Fibroblast of the aortic adventitia (primary cell): ENCODE results near the gene DCC. TPM values are rescaled to one million over a fixed set of nuclear protein-coding genes. Genes with fewer than 3 reads are reported as not detected.

Experiments
- DNase-seq: peaks from one replicate; pipeline ENCODE4 v3.0.0-alpha.2; 2010; ENCODE audit warnings: low read depth
- H3K4me3 ChIP-seq: 2 replicates; pipeline ENCODE4 v1.5.1; 2011; ENCODE audit warnings: low read depth, mild to moderate bottlenecking, control low read depth, low read length, moderate library complexity
- total RNA-seq: library from RNA; depleted of rRNA; stranded (reverse); fragments of >200 nt; gene quantifications from 2 replicates; pipeline ENCODE4 v1.2.3, GENCODE V29; 2012; ENCODE audit warnings: low replicate concordance
- TF ChIP-seq, protein P1 (sequence below): IDR thresholded peaks from 2 replicates; pipeline ENCODE4 v1.5.1; 2011; ENCODE audit warnings: mild to moderate bottlenecking, low read length, control low read depth, inconsistent platforms; ENCODE audit not compliant: insufficient read depth

Gene DCC
- total RNA-seq, 1 donor, result 0.09 TPM

DNA sequence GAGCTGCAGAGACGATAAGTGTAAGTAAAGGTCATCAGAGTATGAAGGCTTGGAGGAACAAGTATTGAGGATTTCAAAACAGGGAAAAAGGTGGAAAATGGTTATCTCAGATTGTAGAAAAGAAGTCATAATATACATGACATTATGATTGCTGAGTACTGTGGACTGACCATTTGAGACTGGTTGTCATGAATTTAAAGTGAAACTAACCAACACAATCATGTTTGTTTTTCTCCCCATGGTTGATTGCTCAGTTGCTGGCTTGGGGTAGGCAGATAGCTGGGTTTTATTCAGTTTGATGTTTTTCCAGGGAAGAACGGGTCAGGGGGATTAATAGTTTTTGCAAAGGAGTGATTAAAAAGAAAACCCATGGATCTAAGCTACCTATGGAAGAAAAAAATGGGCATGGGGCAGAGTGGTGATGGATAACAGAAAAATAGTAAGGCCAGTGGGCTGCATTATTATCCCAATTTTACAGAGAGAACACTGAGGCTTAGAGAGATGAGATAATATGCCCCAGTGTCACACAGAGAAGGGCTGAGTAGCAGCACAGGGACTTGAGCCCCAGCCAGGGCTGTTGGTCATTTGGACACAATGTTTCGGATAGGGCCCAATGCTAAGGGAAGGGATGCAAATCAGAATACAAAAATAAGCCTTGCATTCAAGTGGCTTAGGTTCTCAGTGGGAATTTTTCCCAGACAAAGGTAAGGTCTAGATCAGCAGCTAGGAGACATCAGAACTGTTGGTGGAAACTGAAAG lies 885.7 kb downstream of the DCC start:
- no peak for DNase-seq
- TF ChIP-seq, protein P1, sequence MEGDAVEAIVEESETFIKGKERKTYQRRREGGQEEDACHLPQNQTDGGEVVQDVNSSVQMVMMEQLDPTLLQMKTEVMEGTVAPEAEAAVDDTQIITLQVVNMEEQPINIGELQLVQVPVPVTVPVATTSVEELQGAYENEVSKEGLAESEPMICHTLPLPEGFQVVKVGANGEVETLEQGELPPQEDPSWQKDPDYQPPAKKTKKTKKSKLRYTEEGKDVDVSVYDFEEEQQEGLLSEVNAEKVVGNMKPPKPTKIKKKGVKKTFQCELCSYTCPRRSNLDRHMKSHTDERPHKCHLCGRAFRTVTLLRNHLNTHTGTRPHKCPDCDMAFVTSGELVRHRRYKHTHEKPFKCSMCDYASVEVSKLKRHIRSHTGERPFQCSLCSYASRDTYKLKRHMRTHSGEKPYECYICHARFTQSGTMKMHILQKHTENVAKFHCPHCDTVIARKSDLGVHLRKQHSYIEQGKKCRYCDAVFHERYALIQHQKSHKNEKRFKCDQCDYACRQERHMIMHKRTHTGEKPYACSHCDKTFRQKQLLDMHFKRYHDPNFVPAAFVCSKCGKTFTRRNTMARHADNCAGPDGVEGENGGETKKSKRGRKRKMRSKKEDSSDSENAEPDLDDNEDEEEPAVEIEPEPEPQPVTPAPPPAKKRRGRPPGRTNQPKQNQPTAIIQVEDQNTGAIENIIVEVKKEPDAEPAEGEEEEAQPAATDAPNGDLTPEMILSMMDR, result no peak
- H3K4me3 ChIP-seq, result no peak overlapping the region

DNA sequence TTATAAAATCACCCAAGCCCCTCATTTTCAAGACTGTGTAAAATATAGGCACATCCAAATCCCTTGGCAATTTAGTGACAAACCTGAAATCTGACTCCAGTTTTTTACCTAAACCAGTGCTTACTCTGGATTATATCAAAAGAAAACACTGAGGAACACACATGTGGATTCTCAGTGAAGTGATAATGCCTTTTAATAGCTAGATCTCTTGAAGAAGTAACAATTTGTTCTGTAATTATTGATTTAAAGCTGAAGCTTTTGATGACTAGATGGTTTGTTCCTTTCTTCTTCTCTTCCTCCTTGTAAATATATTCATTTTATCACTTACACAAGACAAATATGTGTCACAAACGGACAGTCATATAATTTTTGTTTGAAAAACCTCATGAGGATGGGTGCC lies 894.6 kb downstream of the DCC start:
- H3K4me3 ChIP-seq, result no peak overlapping the region
- DNase-seq, result no peak
- TF ChIP-seq, protein P1, result no peak

GRCh38 chr18:53241161-53241560 lies 901.2 kb downstream of the DCC start:
- no peak for DNase-seq
- TF ChIP-seq, protein P1, result no peak
- no peak overlapping the region for H3K4me3 ChIP-seq

DNA sequence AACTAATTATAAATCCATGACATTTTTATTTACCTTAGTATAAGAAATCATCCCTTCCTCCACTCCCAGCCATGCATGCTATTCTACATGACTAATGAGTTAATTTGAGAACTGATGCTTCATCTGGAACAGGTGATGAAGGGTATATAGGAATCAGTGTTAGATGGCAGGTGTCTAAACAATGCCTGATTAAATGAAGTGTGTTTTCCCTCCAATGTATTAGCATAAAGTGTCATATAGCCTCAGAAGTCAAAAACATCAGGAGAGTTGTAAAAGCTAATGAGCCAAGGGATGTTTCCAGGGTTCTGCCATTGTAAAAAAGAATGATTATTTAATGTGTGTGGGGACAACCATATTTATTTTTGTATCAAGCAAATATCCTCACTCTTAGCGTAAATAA lies 913.8 kb downstream of the DCC start:
- TF ChIP-seq, protein P1, result no peak
- DNase-seq, result no peak
- no peak overlapping the region for H3K4me3 ChIP-seq

DNA sequence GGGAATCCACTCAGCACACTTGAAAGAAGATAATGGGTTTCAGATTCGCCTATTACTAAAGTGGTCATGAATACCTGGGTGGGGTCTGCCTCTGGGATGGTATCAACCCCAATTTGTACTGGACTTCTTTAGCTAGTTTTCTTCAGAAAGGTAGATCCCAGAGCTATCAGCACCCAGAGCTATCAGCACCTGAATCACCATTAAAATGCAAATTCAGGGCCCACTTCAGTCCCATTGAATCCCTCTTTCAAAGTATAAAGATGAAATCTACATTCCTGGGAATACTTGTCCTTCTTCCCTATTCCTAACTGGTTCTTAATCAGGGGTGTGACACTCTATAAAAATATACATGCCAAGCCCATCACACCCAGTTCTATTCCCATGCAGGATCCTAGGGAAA lies 914.3 kb downstream of the DCC start:
- TF ChIP-seq, protein P1, result no peak
- no peak for DNase-seq
- H3K4me3 ChIP-seq, result no peak overlapping the region

DNA sequence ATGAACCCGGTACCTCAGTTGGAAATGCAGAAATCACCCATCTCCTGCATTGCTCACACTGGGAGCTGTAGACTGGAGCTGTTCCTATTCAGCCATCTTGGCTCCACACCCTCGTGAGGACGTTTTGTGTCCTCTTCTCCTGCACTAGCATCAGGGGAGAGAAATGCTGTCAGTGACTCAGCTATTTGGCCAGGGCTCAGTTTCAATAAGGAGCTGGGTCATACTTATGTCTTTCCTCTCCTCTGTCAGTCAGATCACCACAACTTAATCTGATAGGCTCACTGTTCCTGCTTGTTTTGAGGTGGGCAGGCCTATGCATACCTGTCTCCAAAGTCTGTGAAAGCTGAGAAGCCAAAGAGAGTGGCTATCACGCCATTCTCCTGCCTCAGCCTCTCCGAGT lies 921.2 kb downstream of the DCC start:
- DNase-seq, result no peak
- H3K4me3 ChIP-seq, result no peak overlapping the region
- TF ChIP-seq, protein P1, result no peak

DNA sequence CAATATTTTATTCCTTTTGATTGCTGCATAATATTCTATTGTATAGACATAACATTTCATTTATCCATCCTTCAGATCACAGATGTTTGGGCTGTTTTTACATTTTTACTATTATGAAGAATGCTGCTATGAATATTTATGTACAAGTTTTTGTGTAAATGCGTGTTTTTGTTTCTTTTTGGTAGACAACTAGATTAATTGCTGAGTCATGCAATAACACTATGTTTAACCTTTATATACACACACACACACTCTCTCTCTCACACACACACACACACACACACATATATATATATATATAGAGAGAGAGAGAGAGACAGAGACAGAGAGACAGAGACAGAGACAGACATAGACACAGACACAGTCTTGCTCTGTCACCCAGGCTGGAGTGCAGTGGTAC lies 926.9 kb downstream of the DCC start:
- TF ChIP-seq, protein P1, result no peak
- H3K4me3 ChIP-seq, result no peak overlapping the region
- no peak for DNase-seq
